SU-DHL-6 (cell line): ENCODE results near the gene CDC42EP1.

Experiments
- H2AFZ ChIP-seq: fragments of 200-600 bp; sonication (generic); 2 replicates; pipeline ENCODE4 v1.6.1; 2014; ENCODE audit warnings: low read depth, mild to moderate bottlenecking, moderate library complexity, mixed read lengths, antibody characterized with exemption, low read length; ENCODE audit not compliant: severe bottlenecking
- H3F3A ChIP-seq: fragments of 200-600 bp; shearing (Covaris generic); 2 replicates; pipeline ENCODE4 v1.6.0; 2016; ENCODE audit warnings: antibody characterized with exemption, mild to moderate bottlenecking; ENCODE audit not compliant: insufficient read depth
- H3K27ac ChIP-seq: fragments of 200-600 bp; sonication (generic); 2 replicates; pipeline ENCODE4 v1.5.1; 2016; ENCODE audit warnings: low read depth, mild to moderate bottlenecking, low read length, moderate library complexity, mixed read lengths
- H3K27me3 ChIP-seq: fragments of 200-600 bp; sonication (generic), shearing (Covaris generic); 2 replicates; pipeline ENCODE4 v1.6.0; 2014; ENCODE audit warnings: mild to moderate bottlenecking, low read length
- H3K36me3 ChIP-seq: fragments of 200-600 bp; sonication (generic); 2 replicates; pipeline ENCODE4 v1.6.1; 2014; ENCODE audit warnings: mild to moderate bottlenecking, low read length, mixed read lengths
- H3K4me2 ChIP-seq: fragments of 300-600, 200-600 bp; shearing (Covaris generic), sonication (generic); 2 replicates; pipeline ENCODE4 v1.6.0; 2014; ENCODE audit warnings: low read length, low read depth, mild to moderate bottlenecking; ENCODE audit not compliant: poor library complexity, severe bottlenecking
- H3K4me3 ChIP-seq: fragments of 200-600 bp; sonication (generic); 2 replicates; pipeline ENCODE4 v1.5.1; 2014; ENCODE audit warnings: antibody characterized with exemption, low read length, mild to moderate bottlenecking, mixed read lengths; ENCODE audit not compliant: insufficient read depth, poor library complexity, severe bottlenecking
- H3K79me2 ChIP-seq: fragments of 200-600 bp; sonication (generic); 2 replicates; pipeline ENCODE4 v1.6.1; 2014; ENCODE audit warnings: mild to moderate bottlenecking, low read length, moderate library complexity; ENCODE audit not compliant: insufficient read depth
- H3K9ac ChIP-seq: fragments of 200-600 bp; sonication (generic); 2 replicates; pipeline ENCODE4 v1.7.0; 2014; ENCODE audit warnings: mild to moderate bottlenecking, low read length
- H3K9me2 ChIP-seq: fragments of 200-600 bp; sonication (generic); replicated peaks from 2 replicates; pipeline ENCODE4 v1.6.1; 2014; ENCODE audit warnings: low read length; ENCODE audit not compliant: insufficient read depth
- H3K9me3 ChIP-seq: fragments of 200-600 bp; sonication (generic); 2 replicates; pipeline ENCODE4 v1.6.1; 2014; ENCODE audit warnings: low read length, mixed read lengths; ENCODE audit not compliant: insufficient read depth
- H4K20me1 ChIP-seq: fragments of 200-600 bp; sonication (generic); 2 replicates; pipeline ENCODE4 v1.6.1; 2014; ENCODE audit warnings: low read depth, mild to moderate bottlenecking, antibody characterized with exemption, low read length, moderate library complexity, mixed read lengths
- EZH2phosphoT487 ChIP-seq: fragments of 200-600 bp; sonication (generic), shearing (Covaris generic); conservative IDR thresholded peaks from 2 replicates; pipeline ENCODE4 v1.6.1; 2018; ENCODE audit warnings: mild to moderate bottlenecking, antibody characterized with exemption, low read length, moderate library complexity, mixed read lengths
- TF ChIP-seq, protein P1 (sequence below): fragments of 200-600 bp; sonication (generic); IDR thresholded peaks from one replicate; pipeline ENCODE4 v1.5.1; 2017; ENCODE audit warnings: antibody characterized with exemption, mild to moderate bottlenecking, low read length, moderate library complexity; ENCODE audit not compliant: insufficient read depth, poor library complexity, severe bottlenecking

Gene CDC42EP1

DNA sequence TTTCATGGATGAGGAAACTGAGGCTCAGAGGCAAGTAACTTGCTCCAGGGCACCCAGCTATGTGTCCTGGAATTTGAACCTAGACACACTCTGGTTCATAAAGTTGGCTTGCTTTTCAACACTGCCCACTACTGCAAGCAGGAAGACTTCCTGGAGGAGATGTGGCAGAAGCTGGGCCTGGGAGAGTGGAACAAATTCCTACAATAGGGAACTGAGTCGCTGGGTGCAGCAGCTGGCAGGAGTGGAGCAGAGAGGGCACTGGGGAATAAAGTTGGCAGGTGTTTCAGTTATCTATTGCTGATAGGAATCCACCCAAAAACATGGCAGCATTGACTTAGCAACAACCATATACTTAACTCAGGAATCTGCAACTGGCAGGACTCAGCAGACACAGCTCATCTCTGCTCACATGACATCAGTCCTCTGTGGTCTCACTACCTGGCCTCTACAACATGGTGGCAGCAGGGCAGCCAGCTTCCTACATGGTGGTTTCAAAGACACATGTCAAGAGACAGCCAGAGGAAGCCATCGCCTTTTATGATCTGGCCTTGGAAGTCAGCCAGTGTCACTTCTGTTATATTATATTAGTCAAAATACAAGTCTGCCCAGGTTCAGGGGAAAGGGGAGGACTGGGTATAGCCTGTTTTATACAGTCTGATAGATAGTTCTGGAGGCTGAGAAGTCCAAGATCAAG, 30.5 kb upstream of the CDC42EP1 start:
- no peaks in the 10 kb centered on the region for H3K36me3 ChIP-seq
- H3K27me3 ChIP-seq, result no peaks in the 10 kb centered on the region
- no peak overlapping the region for H2AFZ ChIP-seq
- H3K4me3 ChIP-seq, result no peak overlapping the region
- no peaks in the 10 kb centered on the region for H3K79me2 ChIP-seq
- H4K20me1 ChIP-seq, result no peaks in the 10 kb centered on the region
- no peaks in the 10 kb centered on the region for H3K9me3 ChIP-seq
- TF ChIP-seq, protein P1, sequence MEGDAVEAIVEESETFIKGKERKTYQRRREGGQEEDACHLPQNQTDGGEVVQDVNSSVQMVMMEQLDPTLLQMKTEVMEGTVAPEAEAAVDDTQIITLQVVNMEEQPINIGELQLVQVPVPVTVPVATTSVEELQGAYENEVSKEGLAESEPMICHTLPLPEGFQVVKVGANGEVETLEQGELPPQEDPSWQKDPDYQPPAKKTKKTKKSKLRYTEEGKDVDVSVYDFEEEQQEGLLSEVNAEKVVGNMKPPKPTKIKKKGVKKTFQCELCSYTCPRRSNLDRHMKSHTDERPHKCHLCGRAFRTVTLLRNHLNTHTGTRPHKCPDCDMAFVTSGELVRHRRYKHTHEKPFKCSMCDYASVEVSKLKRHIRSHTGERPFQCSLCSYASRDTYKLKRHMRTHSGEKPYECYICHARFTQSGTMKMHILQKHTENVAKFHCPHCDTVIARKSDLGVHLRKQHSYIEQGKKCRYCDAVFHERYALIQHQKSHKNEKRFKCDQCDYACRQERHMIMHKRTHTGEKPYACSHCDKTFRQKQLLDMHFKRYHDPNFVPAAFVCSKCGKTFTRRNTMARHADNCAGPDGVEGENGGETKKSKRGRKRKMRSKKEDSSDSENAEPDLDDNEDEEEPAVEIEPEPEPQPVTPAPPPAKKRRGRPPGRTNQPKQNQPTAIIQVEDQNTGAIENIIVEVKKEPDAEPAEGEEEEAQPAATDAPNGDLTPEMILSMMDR, result no peak
- TF ChIP-seq EZH2phosphoT487, result no peak
- H3K9ac ChIP-seq, result no peak overlapping the region
- no peaks in the 10 kb centered on the region for H3K9me2 ChIP-seq
- no peak overlapping the region for H3K4me2 ChIP-seq
- no peaks in the 10 kb centered on the region for H3F3A ChIP-seq
- H3K27ac ChIP-seq, result no peak overlapping the region

DNA sequence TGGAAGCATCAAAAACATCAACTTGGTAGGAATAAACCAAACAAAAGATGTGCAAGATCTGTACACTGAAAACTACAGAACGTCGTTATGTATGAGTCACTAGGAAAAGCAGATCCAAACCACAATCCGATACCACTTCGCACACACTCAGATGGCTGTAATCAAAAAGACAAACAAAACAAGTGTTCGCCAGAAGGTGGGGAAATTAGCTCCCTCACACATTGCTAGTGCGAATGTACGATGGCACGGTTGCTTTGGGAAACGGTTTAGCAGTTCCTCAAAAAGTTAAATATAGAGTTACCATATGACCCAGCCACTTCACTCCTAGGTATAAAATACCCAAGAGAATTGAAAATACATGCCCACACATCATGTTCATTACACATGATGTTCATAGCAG, 26.3 kb upstream of the CDC42EP1 start:
- H3K9me3 ChIP-seq, result no peaks in the 10 kb centered on the region
- H3K9ac ChIP-seq, result no peak overlapping the region
- H3F3A ChIP-seq, result no peaks in the 10 kb centered on the region
- TF ChIP-seq, protein P1, result no peak
- TF ChIP-seq EZH2phosphoT487, result no peak
- H3K4me2 ChIP-seq, result no peak overlapping the region
- no peak overlapping the region for H2AFZ ChIP-seq
- H3K27ac ChIP-seq, result no peak overlapping the region
- no peaks in the 10 kb centered on the region for H4K20me1 ChIP-seq
- no peaks in the 10 kb centered on the region for H3K36me3 ChIP-seq
- H3K9me2 ChIP-seq, result no peaks in the 10 kb centered on the region
- no peaks in the 10 kb centered on the region for H3K79me2 ChIP-seq
- H3K4me3 ChIP-seq, result no peak overlapping the region
- H3K27me3 ChIP-seq, result no peaks in the 10 kb centered on the region

DNA sequence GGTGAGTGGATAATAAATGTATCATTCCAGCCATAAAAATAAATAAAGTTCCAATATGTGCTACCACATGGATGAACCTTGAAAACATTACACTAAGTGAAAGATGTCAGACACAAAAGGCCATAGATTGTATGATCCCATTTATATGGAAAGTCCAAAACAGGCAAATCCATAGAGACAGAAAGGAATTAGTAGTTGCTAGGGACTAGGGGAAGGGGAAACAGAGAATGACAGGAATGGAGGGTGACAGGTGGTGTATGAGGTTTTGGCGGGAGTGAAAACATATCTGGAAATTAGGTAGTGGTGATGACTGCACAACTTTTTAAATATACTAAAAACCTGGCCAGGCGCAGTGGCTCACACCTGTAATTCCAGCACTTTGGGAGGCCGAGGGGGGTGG, 25.8 kb upstream of the CDC42EP1 start:
- H3K9me2 ChIP-seq, result no peaks in the 10 kb centered on the region
- no peak overlapping the region for H3K27ac ChIP-seq
- no peaks in the 10 kb centered on the region for H3K9me3 ChIP-seq
- H2AFZ ChIP-seq, result no peak overlapping the region
- no peaks in the 10 kb centered on the region for H3K79me2 ChIP-seq
- no peak overlapping the region for H3K4me2 ChIP-seq
- TF ChIP-seq, protein P1, result no peak
- TF ChIP-seq EZH2phosphoT487, result no peak
- H3K9ac ChIP-seq, result no peak overlapping the region
- no peaks in the 10 kb centered on the region for H4K20me1 ChIP-seq
- no peaks in the 10 kb centered on the region for H3K27me3 ChIP-seq
- no peaks in the 10 kb centered on the region for H3K36me3 ChIP-seq
- H3F3A ChIP-seq, result no peaks in the 10 kb centered on the region
- no peak overlapping the region for H3K4me3 ChIP-seq
